HG02642 (cell line): ENCODE results near the gene PMCH.
"Not testable (repeated sequence)": the region's sequence is repeated elsewhere in the genome, so short reads cannot be mapped to it uniquely, and the experiment has no call there.

ENCODE experiments used
- ATAC-seq: cut with Tn5 transposase; IDR thresholded peaks from one replicate; pipeline ENCODE4 v1.9.1; 2021; ENCODE audit warnings: mild to moderate bottlenecking; ENCODE audit not compliant: unreplicated experiment, poor library complexity

The PMCH gene

GRCh38 chr12:102147062-102147587 is 50.5 kb downstream of the PMCH start:
- not testable (repeated sequence) for ATAC-seq
